ENCODE measurements around the gene ECHS1. TPM values are rescaled to one million over a fixed set of nuclear protein-coding genes. Genes with fewer than 3 reads are reported as not detected.
"Not testable (repeated sequence)": the region's sequence is repeated elsewhere in the genome, so short reads cannot be mapped to it uniquely, and the experiment has no call there.

The ECHS1 gene
- total and polyA plus RNA-seq, 2 donors (not counting 1 experiment from before 2014, with no cell fraction given) = 19.3 to 29.5 TPM

- Histone ChIP-seq H3K4me2 (replicated peaks; ENCODE audit: low read depth, low read length, poor library complexity, severe bottlenecking) (peak overlapping the region; percentile 85), H3K36me3 (replicated peaks in 1 of 2; ENCODE audit: control extremely low read depth in 1 of 2, control insufficient read depth in 1 of 2, extremely low read depth in 1 of 2, insufficient read depth in 2 of 2, low read length in 1 of 2) (no peaks in the 10 kb centered on the region), H3K27me3 (replicated peaks in 1 of 4; ENCODE audit: control extremely low read depth in 1 of 4, control insufficient read depth in 3 of 4, insufficient read depth in 4 of 4, low read length in 3 of 4) (peaks cover 0 to 52% (median 37%) of the 10 kb centered on the region in 4 experiments), H2AFZ (ENCODE audit: insufficient read depth, low read depth, low read length, poor library complexity, severe bottlenecking) (no peak overlapping the region), H3K27ac (ENCODE audit: low read length in 2 of 2) (no peak overlapping the region), H3K79me2 (ENCODE audit: control insufficient read depth, insufficient read depth, low read length) (no peaks in the 10 kb centered on the region), H3K9me3 (ENCODE audit: control extremely low read depth in 1 of 3, control insufficient read depth in 2 of 3, insufficient read depth in 1 of 3, low read length in 2 of 3) (peaks cover 0 to 24% (median 0%) of the 10 kb centered on the region in 3 donors), H4K20me1 (ENCODE audit: control insufficient read depth, insufficient read depth, low read length, poor library complexity, severe bottlenecking) (no peaks in the 10 kb centered on the region), H3K4me3 (ENCODE audit: control extremely low read depth in 1 of 5, extremely low read depth in 1 of 5, insufficient read depth in 1 of 5, low read depth in 2 of 5, low read length in 4 of 5) (no peak overlapping the region), H3K9ac (ENCODE audit: low read length) (peak overlapping the region; percentile 57), H3K4me1 (ENCODE audit: control insufficient read depth in 2 of 2, insufficient read depth in 2 of 2, low read length in 2 of 2) (peaks cover 17 to 34% of the 10 kb centered on the region in 2 donors)
- Mint-ChIP-seq H3K27me3 (peaks cover 50% of the 10 kb centered on the region), H3K4me3 (peak overlapping the region; percentile 24), H3K27ac (peak overlapping the region; percentile 33), H3K9me3 (ENCODE audit: insufficient read depth) (peaks cover 3% of the 10 kb centered on the region), H3K4me1 (peaks cover 15% of the 10 kb centered on the region)
- intact Hi-C loops (cut with micrococcal nuclease) = no loop called here
- ATAC-seq (ENCODE audit: low read depth) (peak; percentile 71), DNase-seq (peak; percentile 57)
- 14% methylated on average over 9 of the region's 13 CpGs for WGBS (ENCODE audit: insufficient coverage)
- TF ChIP-seq CTCF (IDR thresholded peaks at IDR 0.05) (no peak), EZH2 (IDR thresholded peaks at IDR 0.05; ENCODE audit: borderline replicate concordance, insufficient read depth, low read depth, low read length, poor library complexity, severe bottlenecking) (no peak)
- CTCF ChIA-PET = interaction anchor here (0.6 to 1.6 kb wide), 3 partner anchors 9 to 181 kb away, joined by 3 to 6 read pairs (median 3); partner anchors contain the start of gene MTG1
- POLR2A ChIA-PET = interaction anchor here (0.7 to 0.9 kb wide), 2 partner anchors 9 to 49 kb away, joined by 3 read pairs; no protein-coding TSS in a partner anchor
These were observed 48.9 kb downstream of the ECHS1 start for GRCh38 chr10:133324198-133324792.

GRCh38 chr10:133322064-133322709, 51.0 kb downstream of the ECHS1 start:
- H4K20me1 ChIP-seq (ENCODE audit: control insufficient read depth, insufficient read depth, low read length, poor library complexity, severe bottlenecking); POLR2A ChIA-PET; ATAC-seq (ENCODE audit: low read depth); H2AFZ ChIP-seq (ENCODE audit: insufficient read depth, low read depth, low read length, poor library complexity, severe bottlenecking); intact Hi-C loops (cut with micrococcal nuclease); H3K4me3 Mint-ChIP-seq; H3K27ac ChIP-seq (ENCODE audit: low read length in 2 of 2); H3K27ac Mint-ChIP-seq; H3K79me2 ChIP-seq (ENCODE audit: control insufficient read depth, insufficient read depth, low read length); H3K4me3 ChIP-seq (ENCODE audit: control extremely low read depth in 1 of 5, extremely low read depth in 1 of 5, insufficient read depth in 1 of 5, low read depth in 2 of 5, low read length in 4 of 5); H3K4me2 ChIP-seq (replicated peaks; ENCODE audit: low read depth, low read length, poor library complexity, severe bottlenecking); H3K9me3 Mint-ChIP-seq (ENCODE audit: insufficient read depth); H3K36me3 ChIP-seq (replicated peaks in 1 of 2; ENCODE audit: control extremely low read depth in 1 of 2, control insufficient read depth in 1 of 2, extremely low read depth in 1 of 2, insufficient read depth in 2 of 2, low read length in 1 of 2); H3K9ac ChIP-seq (ENCODE audit: low read length); DNase-seq: not testable (repeated sequence)
- H3K9me3 ChIP-seq (ENCODE audit: control extremely low read depth in 1 of 3, control insufficient read depth in 2 of 3, insufficient read depth in 1 of 3, low read length in 2 of 3) = peaks cover 0 to 28% (median 0%) of the 10 kb centered on the region in 3 donors
- CTCF ChIA-PET = interaction anchor here (1.9 kb wide), 1 partner anchor 8 kb away, joined by 6 read pairs; no protein-coding TSS in a partner anchor
- Mint-ChIP-seq H3K27me3 (peaks cover 40% of the 10 kb centered on the region), H3K4me1 (peaks cover 21% of the 10 kb centered on the region)
- H3K27me3 ChIP-seq (replicated peaks in 1 of 4; ENCODE audit: control extremely low read depth in 1 of 4, control insufficient read depth in 3 of 4, insufficient read depth in 4 of 4, low read length in 3 of 4) = peaks cover 0 to 41% (median 25%) of the 10 kb centered on the region in 4 experiments
- H3K4me1 ChIP-seq (ENCODE audit: control insufficient read depth in 2 of 2, insufficient read depth in 2 of 2, low read length in 2 of 2) = peaks cover 26 to 33% of the 10 kb centered on the region in 2 donors
- no CpG with 5 or more reads among the region's 14 CpGs for WGBS (ENCODE audit: insufficient coverage)

GRCh38 chr10:133320852-133321422, 52.2 kb downstream of the ECHS1 start:
- ATAC-seq (ENCODE audit: low read depth) = not testable (repeated sequence)

More at GRCh38 chr10:133320852-133321422, 52.2 kb downstream of the ECHS1 start:
- H3K4me2 ChIP-seq (replicated peaks; ENCODE audit: low read depth, low read length, poor library complexity, severe bottlenecking); H3K4me3 ChIP-seq (ENCODE audit: control extremely low read depth in 1 of 5, extremely low read depth in 1 of 5, insufficient read depth in 1 of 5, low read depth in 2 of 5, low read length in 4 of 5); H3K36me3 ChIP-seq (replicated peaks in 1 of 2; ENCODE audit: control extremely low read depth in 1 of 2, control insufficient read depth in 1 of 2, extremely low read depth in 1 of 2, insufficient read depth in 2 of 2, low read length in 1 of 2); H3K27ac ChIP-seq (ENCODE audit: low read length in 2 of 2); H3K27ac Mint-ChIP-seq; H3K9me3 Mint-ChIP-seq (ENCODE audit: insufficient read depth); H3K79me2 ChIP-seq (ENCODE audit: control insufficient read depth, insufficient read depth, low read length); H3K4me3 Mint-ChIP-seq; DNase-seq; H2AFZ ChIP-seq (ENCODE audit: insufficient read depth, low read depth, low read length, poor library complexity, severe bottlenecking); H4K20me1 ChIP-seq (ENCODE audit: control insufficient read depth, insufficient read depth, low read length, poor library complexity, severe bottlenecking); intact Hi-C loops (cut with micrococcal nuclease); H3K9ac ChIP-seq (ENCODE audit: low read length): not testable (repeated sequence)
- peaks cover 0 to 22% (median 0%) of the 10 kb centered on the region in 3 donors for H3K9me3 ChIP-seq (ENCODE audit: control extremely low read depth in 1 of 3, control insufficient read depth in 2 of 3, insufficient read depth in 1 of 3, low read length in 2 of 3)
- peaks cover 0 to 28% (median 12%) of the 10 kb centered on the region in 4 experiments for H3K27me3 ChIP-seq (replicated peaks in 1 of 4; ENCODE audit: control extremely low read depth in 1 of 4, control insufficient read depth in 3 of 4, insufficient read depth in 4 of 4, low read length in 3 of 4)
- peaks cover 20 to 21% of the 10 kb centered on the region in 2 donors for H3K4me1 ChIP-seq (ENCODE audit: control insufficient read depth in 2 of 2, insufficient read depth in 2 of 2, low read length in 2 of 2)
- WGBS (ENCODE audit: insufficient coverage) = 78% methylated on average over 5 of the region's 6 CpGs
- H3K4me1 Mint-ChIP-seq = peaks cover 18% of the 10 kb centered on the region
- H3K27me3 Mint-ChIP-seq = peaks cover 28% of the 10 kb centered on the region
- POLR2A ChIA-PET = interaction anchor here (0.6 kb wide), 1 partner anchor 18 kb away, joined by 4 read pairs; no protein-coding TSS in a partner anchor
- CTCF ChIA-PET = interaction anchor here (1.9 to 3.4 kb wide), 2 partner anchors 9 to 64 kb away, joined by 6 to 11 read pairs; no protein-coding TSS in a partner anchor

Data from B cell (primary cell).